Endothelial cell of umbilical vein (primary cell): ENCODE data around the gene BIRC6. TPM values are rescaled to one million over a fixed set of nuclear protein-coding genes. Genes with fewer than 3 reads are reported as not detected.

ENCODE experiments used
- Bru-seq: library from RNA; stranded (reverse); fragments of 400-500 nt; gene quantifications from one replicate; lab custom pipeline; 2021; lab: Mats Ljungman, UMichigan
- BruChase-seq, 2 experiments: library from RNA; stranded (reverse); fragments of 400-500 nt; gene quantifications; one replicate each; lab custom pipeline; 2021; lab: Mats Ljungman, UMichigan
- BruUV-seq: library from RNA; stranded (reverse); fragments of 400-500 nt; replicated peaks from 2 replicates; lab custom pipeline; 2021; lab: Mats Ljungman, UMichigan
- CTCF ChIA-PET: fragments of 300-600, 350-600 bp; sonication (Branson Sonifier 250); formaldehyde crosslinking; loops from one replicate; lab custom pipeline; 2021; ENCODE audit warnings: antibody characterized with exemption, inconsistent platforms; lab: Charles Lee
- POLR2A ChIA-PET: fragments of 300-600, 350-600 bp; sonication (Branson Sonifier 250); formaldehyde crosslinking; loops from one replicate; lab custom pipeline; 2021; ENCODE audit warnings: antibody characterized with exemption, inconsistent platforms; lab: Charles Lee
- DNase-seq: peaks from one replicate; pipeline ENCODE4 v3.0.0-alpha.2; 2011; ENCODE audit warnings: low read depth, low spot score
- FAIRE-seq: peaks from 2 replicates; lab custom pipeline; 2011; peaks lifted over from hg19 to GRCh38; lab: Jason Lieb, UNC
- H2AFZ ChIP-seq: 2 replicates; pipeline ENCODE4 v1.6.0; 2012; ENCODE audit warnings: low read depth, low read length, control low read depth, inconsistent platforms
- H3K27ac ChIP-seq: 2 replicates; pipeline ENCODE4 v1.5.1; 2011; ENCODE audit warnings: low read depth, mild to moderate bottlenecking, control low read depth, low read length, moderate library complexity; ENCODE audit not compliant: insufficient read depth
- H3K27me3 ChIP-seq, 2 experiments: 2 replicates each; pipeline versions ENCODE4 v1.6.0 to v1.6.1; 2011; ENCODE audit warnings: low read length in 2 of 2, mixed read lengths in 1 of 2; ENCODE audit not compliant: control insufficient read depth in 2 of 2, insufficient read depth in 2 of 2
- H3K36me3 ChIP-seq, 2 experiments: 2 replicates in 1 of 2; 3 replicates in 1 of 2; pipeline ENCODE4 v1.5.1; 2011; ENCODE audit warnings: low read length in 2 of 2, mild to moderate bottlenecking in 1 of 2, moderate library complexity in 1 of 2; ENCODE audit not compliant: control insufficient read depth in 2 of 2, insufficient read depth in 2 of 2; ENCODE audit errors: extremely low read depth in 1 of 2
- H3K4me1 ChIP-seq: 3 replicates; pipeline ENCODE4 v1.5.1; 2011; ENCODE audit warnings: mild to moderate bottlenecking, low read length; ENCODE audit not compliant: control insufficient read depth, insufficient read depth; ENCODE audit errors: extremely low read depth
- H3K4me2 ChIP-seq: 2 replicates; pipeline ENCODE4 v1.6.1; 2011; ENCODE audit warnings: low read length, control low read depth, mixed read lengths; ENCODE audit not compliant: insufficient read depth
- H3K4me3 ChIP-seq, 3 experiments: fragments of 200-600 bp in 1 of 3; sonication (generic), shearing (Covaris generic) in 1 of 3; replicated peaks in 1 of 3; 2 replicates each; pipeline ENCODE4 v1.5.1; 2011 to 2016; ENCODE audit warnings: control low read depth in 3 of 3, low read length in 3 of 3, mild to moderate bottlenecking in 2 of 3, inconsistent platforms in 1 of 3, low read depth in 1 of 3, moderate library complexity in 1 of 3; ENCODE audit not compliant: insufficient read depth in 1 of 3
- H3K79me2 ChIP-seq: 2 replicates; pipeline ENCODE4 v1.6.0; 2012; ENCODE audit warnings: low read length, inconsistent platforms; ENCODE audit not compliant: control insufficient read depth, insufficient read depth
- H3K9ac ChIP-seq: replicated peaks from 2 replicates; pipeline ENCODE3; 2011; ENCODE audit warnings: low read length, control low read depth; ENCODE audit not compliant: insufficient read depth; ENCODE audit errors: extremely low read depth
- H3K9me1 ChIP-seq: replicated peaks from 3 replicates; pipeline ENCODE4 v1.6.0; 2011; ENCODE audit warnings: mild to moderate bottlenecking, low read length; ENCODE audit not compliant: control insufficient read depth, insufficient read depth; ENCODE audit errors: extremely low read depth
- H3K9me3 ChIP-seq: replicated peaks from 2 replicates; pipeline ENCODE4 v1.5.1; 2012; ENCODE audit warnings: low read length, inconsistent platforms; ENCODE audit not compliant: control insufficient read depth, insufficient read depth
- H4K20me1 ChIP-seq: replicated peaks from 2 replicates; pipeline ENCODE3; 2011; ENCODE audit warnings: mild to moderate bottlenecking, low read length; ENCODE audit not compliant: control insufficient read depth, insufficient read depth; ENCODE audit errors: extremely low read depth
- CTCF ChIP-seq, 2 donors: IDR thresholded peaks; 1 replicate in 1 of 2; 2 replicates in 1 of 2; pipeline ENCODE4 v1.5.1; 2011; ENCODE audit warnings: low read length in 2 of 2, mild to moderate bottlenecking in 2 of 2, moderate library complexity in 2 of 2, control low read depth in 1 of 2, inconsistent platforms in 1 of 2, low read depth in 1 of 2; ENCODE audit not compliant: insufficient read depth in 1 of 2; ENCODE audit errors: extremely low read depth in 1 of 2
- EZH2 ChIP-seq: IDR thresholded peaks from 2 replicates; pipeline ENCODE4 v1.6.1; 2012; ENCODE audit warnings: borderline replicate concordance, low read depth, mild to moderate bottlenecking, moderate library complexity, low read length, inconsistent platforms; ENCODE audit not compliant: severe bottlenecking
- FOS ChIP-seq: IDR thresholded peaks from 2 replicates; pipeline ENCODE4 v1.6.1; 2011; ENCODE audit warnings: mild to moderate bottlenecking, low read length, moderate library complexity, borderline replicate concordance; ENCODE audit not compliant: insufficient read depth
- GATA2 ChIP-seq: IDR thresholded peaks from 2 replicates; pipeline ENCODE4 v1.7.0; 2011; ENCODE audit warnings: low read depth, mild to moderate bottlenecking, moderate library complexity, mixed read lengths, low read length; ENCODE audit not compliant: insufficient read length, insufficient read depth
- JUN ChIP-seq: IDR thresholded peaks from 2 replicates; pipeline ENCODE4 v1.6.1; 2011; ENCODE audit warnings: borderline replicate concordance, low read depth; ENCODE audit not compliant: insufficient read length, insufficient read depth
- MAX ChIP-seq: IDR thresholded peaks from 2 replicates; pipeline ENCODE4 v1.6.1; 2011; ENCODE audit not compliant: insufficient read depth, insufficient read length
- MYC ChIP-seq: IDR thresholded peaks from one replicate; pipeline ENCODE4 v1.6.1; 2011; ENCODE audit warnings: mild to moderate bottlenecking, low read depth, low read length
- POLR2A ChIP-seq: IDR thresholded peaks from 2 replicates; pipeline ENCODE4 v1.6.1; 2012; ENCODE audit warnings: low read depth, mild to moderate bottlenecking, control low read depth, low read length
- POLR2AphosphoS5 ChIP-seq: IDR thresholded peaks from 2 replicates; pipeline ENCODE4 v1.6.1; 2012; ENCODE audit warnings: low read depth, mild to moderate bottlenecking, control low read depth, low read length, moderate library complexity; ENCODE audit not compliant: insufficient read depth
- dilution Hi-C: fragments of 300-500 bp; cut with MboI; formaldehyde crosslinking; loops from one replicate; pipeline ENCODE4 v1.15.0; 2019; ENCODE audit warnings: low sequenced_read_pairs; ENCODE audit not compliant: extremely low pct_ligation_motif_present
- intact Hi-C: fragments of 100-400 bp; cut with micrococcal nuclease; formaldehyde crosslinking; loops from one replicate; pipeline ENCODE4 v1.10.0; 2022
- long read RNA-seq: library from polyadenylated mRNA; stranded (forward); transcript quantifications from one replicate; pipeline ENCODE4 v2.0.0, GENCODE V29; 2021
- polyA minus RNA-seq, 3 experiments: library from RNA; depleted of rRNA, polyadenylated mRNA; stranded (reverse); fragments of >200 nt; gene quantifications; 1 replicate in 1 of 3; 2 replicates in 2 of 3; pipeline ENCODE4 v1.2.3, GENCODE V29; 2011
- polyA plus RNA-seq, 4 experiments: library from polyadenylated mRNA; depleted of rRNA in 3 of 4; stranded (reverse) in 3 of 4; unstranded in 1 of 4; fragments of >200 nt; gene quantifications; 2 replicates each; pipeline versions ENCODE4 v1.2.1 to v1.2.3, GENCODE V29; 2011 to 2012; ENCODE audit warnings: missing spikeins in 1 of 4
- total RNA-seq: library from RNA; stranded (reverse); gene quantifications from 2 replicates; pipeline ENCODE4 v1.2.3, GENCODE V29; 2021

Gene BIRC6
- total RNA-seq (75.7 and 83.1 TPM in 2 replicates), polyA plus RNA-seq (34.2 and 38.0 TPM in 2 replicates), polyA minus RNA-seq (761 and 790 TPM in 2 replicates), Bru-seq, nascent RNA (percentile 94 among the genes with signal in this experiment), BruChase-seq, experiment 1, labeled RNA remaining after a 6-hour chase (percentile 87 among the genes with signal in this experiment), BruChase-seq, experiment 2, labeled RNA remaining after a 2-hour chase (percentile 93 among the genes with signal in this experiment)
- 27.7 and 28.7 TPM in 2 replicates for polyA plus RNA-seq (2011; cell fraction: cytosol; rRNA removed)
- 97.9 and 99.7 TPM in 2 replicates for polyA plus RNA-seq (2011; cell fraction: nucleus; rRNA removed)
- 32.9 and 41.7 TPM in 2 replicates for polyA plus RNA-seq (2012)
- polyA minus RNA-seq (2011; cell fraction: cytosol; rRNA and poly(A)+ RNA removed), result 93.2 TPM
- 578 and 827 TPM in 2 replicates for polyA minus RNA-seq (2011; cell fraction: nucleus; rRNA and poly(A)+ RNA removed)
- long read RNA-seq, partial matches to known transcripts, result 9 of 16 reads
- long read RNA-seq, other reads (novel, unspliced or antisense), result 7 of 16 reads

- Histone ChIP-seq H3K27ac (peak within 1 kb of the TSS; percentile 77), H3K9me3 (no peaks in the 10 kb centered on the region), H3K27me3 (no peaks in the 10 kb centered on the region), H3K36me3 (no peaks in the 10 kb centered on the region), H3K4me2 (peak within 1 kb of the TSS; percentile 76), H3K9ac (peak within 1 kb of the TSS; percentile 97), H3K4me1 (peaks cover 13% of the 10 kb centered on the region), H3K79me2 (peaks cover 46% of the 10 kb centered on the region), H3K4me3 (peak within 1 kb of the TSS; percentile 68 to 92 (median 84)), H3K9me1 (no peaks in the 10 kb centered on the region), H2AFZ (peak within 1 kb of the TSS; percentile 85), H4K20me1 (no peaks in the 10 kb centered on the region)
- DNase-seq (peak; percentile 97), FAIRE-seq (peak; percentile 84)
- CTCF ChIA-PET, result interaction anchor here (1.0 kb wide), 1 partner anchor 14 kb away, joined by 3 read pairs; no protein-coding TSS in a partner anchor
- BruUV-seq, result no TSS peak
- dilution Hi-C loops (no loop called here), intact Hi-C loops (loop anchor here (1.0 kb wide), 3 partner anchors 14 to 293 kb away; partner anchors contain the start of genes SPAST and YIPF4)
- TF ChIP-seq POLR2A, result peak; percentile 96
- peak; percentile 99 for TF ChIP-seq POLR2AphosphoS5
- TF ChIP-seq EZH2, result no peak
- TF ChIP-seq FOS, result peak; percentile 6
- POLR2A ChIA-PET, result no interaction called here
Observed at GRCh38 chr2:32356681-32357317, at the start of gene BIRC6. TSS of gene BIRC6 (plus strand) at chr2:32357023. CDS start at chr2:32357162, 139 bp downstream.

- Histone ChIP-seq H3K27me3 (no peaks in the 10 kb centered on the region), H4K20me1 (no peaks in the 10 kb centered on the region), H3K79me2 (no peaks in the 10 kb centered on the region), H3K9me1 (no peaks in the 10 kb centered on the region), H3K4me3 (no peak overlapping the region), H3K9ac (no peak overlapping the region), H3K27ac (no peak overlapping the region), H3K36me3 (peaks cover 0 to 2% of the 10 kb centered on the region in 2 experiments), H3K4me2 (no peak overlapping the region), H3K9me3 (no peaks in the 10 kb centered on the region), H2AFZ (no peak overlapping the region), H3K4me1 (no peaks in the 10 kb centered on the region)
- dilution Hi-C loops, result no loop called here
- FAIRE-seq (no peak), DNase-seq (no peak)
- no TSS peak for BruUV-seq
- ChIA-PET POLR2A (no interaction called here), CTCF (no interaction called here)
- intact Hi-C loops, result no loop called here
- TF ChIP-seq CTCF (IDR thresholded peaks at IDR 0.05; ENCODE audit: extremely low read depth in 1 of 2, insufficient read depth in 1 of 2, low read depth in 1 of 2, low read length in 2 of 2) (no peak), MYC (no peak), GATA2 (no peak), POLR2A (no peak), EZH2 (no peak), JUN (no peak), POLR2AphosphoS5 (no peak), FOS (no peak), MAX (no peak)
Observed at GRCh38 chr2:32310577-32310976, 46.2 kb upstream of the BIRC6 start.
